HG02588 (cell line): ENCODE results near the gene RTTN.

Source experiments
- ATAC-seq: cut with Tn5 transposase; IDR thresholded peaks from one replicate; pipeline ENCODE4 v1.9.1; 2021; ENCODE audit warnings: mild to moderate bottlenecking, moderate library complexity; ENCODE audit not compliant: unreplicated experiment

RTTN gene

GRCh38 chr18:70036771-70037347 lies 168.6 kb downstream of the RTTN start:
- peak; percentile 99 for ATAC-seq

- ATAC-seq, result no peak
Measured at GRCh38 chr18:70036168-70036567, 169.3 kb downstream of the RTTN start.

GRCh38 chr18:70031221-70031620 lies 174.3 kb downstream of the RTTN start:
- ATAC-seq, result no peak

- no peak for ATAC-seq
Measured at GRCh38 chr18:70030728-70031127, 174.8 kb downstream of the RTTN start.

- ATAC-seq, result peak; percentile 65
Measured at GRCh38 chr18:70029163-70029562, 176.3 kb downstream of the RTTN start.

GRCh38 chr18:70028734-70029133 lies 176.8 kb downstream of the RTTN start:
- ATAC-seq, result peak; percentile 69

GRCh38 chr18:70028084-70028483 lies 177.4 kb downstream of the RTTN start:
- ATAC-seq, result no peak

GRCh38 chr18:70025580-70025979 lies 179.9 kb downstream of the RTTN start:
- ATAC-seq, result no peak

GRCh38 chr18:70024829-70025228 lies 180.7 kb downstream of the RTTN start:
- ATAC-seq, result no peak

GRCh38 chr18:70024093-70024492 lies 181.4 kb downstream of the RTTN start:
- no peak for ATAC-seq

- ATAC-seq, result no peak
Measured at GRCh38 chr18:70022636-70023035, 182.9 kb downstream of the RTTN start.

- ATAC-seq, result no peak
Measured at GRCh38 chr18:70021498-70021897, 184.0 kb downstream of the RTTN start.

- no peak for ATAC-seq
Measured at GRCh38 chr18:70021043-70021442, 184.4 kb downstream of the RTTN start.

GRCh38 chr18:70019991-70020390 lies 185.5 kb downstream of the RTTN start:
- no peak for ATAC-seq

- ATAC-seq, result no peak
Measured at GRCh38 chr18:70019136-70019535, 186.4 kb downstream of the RTTN start.

GRCh38 chr18:70015127-70015526 lies 190.4 kb downstream of the RTTN start:
- ATAC-seq, result no peak

GRCh38 chr18:70005580-70005979 lies 199.9 kb downstream of the RTTN start:
- ATAC-seq, result no peak

- no peak for ATAC-seq
Measured at GRCh38 chr18:70004696-70005095, 200.8 kb downstream of the RTTN start.

- no peak for ATAC-seq
Measured at GRCh38 chr18:69999656-70000055, 205.8 kb downstream of the RTTN start.

- ATAC-seq, result no peak
Measured at GRCh38 chr18:69998523-69998987, 206.9 kb downstream of the RTTN start.

GRCh38 chr18:69996951-69997798 lies 208.3 kb downstream of the RTTN start:
- no peak for ATAC-seq

- no peak for ATAC-seq
Measured at GRCh38 chr18:69996417-69996816, 209.1 kb downstream of the RTTN start.
